ENCODE results near the gene LKAAEAR1. TPM values are rescaled to one million over a fixed set of nuclear protein-coding genes. Genes with fewer than 3 reads are reported as not detected.

Gene LKAAEAR1
- total and polyA plus RNA-seq, 9 of the 15 experiments (the other 6 are each of a cell fraction or from before 2014, with no cell fraction given) = not detected

DNA sequence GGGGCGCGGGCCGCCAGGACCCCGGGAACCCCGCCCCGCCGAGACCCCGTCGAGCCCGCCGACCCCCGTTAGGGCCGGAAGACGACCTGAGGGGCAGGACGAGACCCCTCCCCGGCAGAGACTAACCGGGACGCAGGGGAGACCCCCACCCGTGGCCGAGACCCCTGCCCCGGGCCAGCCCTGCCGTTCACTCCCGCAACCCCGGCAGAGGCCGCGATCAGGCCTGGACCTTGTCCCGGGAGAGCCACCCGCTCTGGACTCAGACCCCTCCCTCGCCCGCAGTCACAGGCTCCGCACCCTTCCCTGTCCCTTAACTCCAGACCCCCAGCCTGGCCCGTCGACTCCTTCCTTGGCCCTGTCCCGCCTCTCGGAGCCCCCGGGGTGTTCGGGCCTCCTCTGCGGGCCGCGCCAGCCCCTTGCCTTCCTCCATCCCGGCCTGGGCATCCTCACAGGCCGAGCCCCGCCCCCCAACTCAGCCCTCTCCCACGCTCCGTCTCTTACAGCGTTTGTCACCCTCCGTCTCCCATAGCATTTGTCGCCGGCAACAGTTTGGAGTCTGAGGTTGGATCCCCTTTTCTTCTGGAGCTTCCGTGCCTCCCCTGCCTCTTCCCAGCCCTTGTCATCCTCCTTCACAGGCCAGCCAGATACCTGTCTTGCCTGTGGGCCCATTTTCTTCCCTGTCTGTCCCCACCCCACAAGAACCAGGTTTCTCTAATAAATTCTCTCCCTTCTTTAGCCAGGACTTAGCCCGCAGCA is 20.6 kb downstream of the LKAAEAR1 start (continued):
- TF ChIP-seq, protein P1, sequence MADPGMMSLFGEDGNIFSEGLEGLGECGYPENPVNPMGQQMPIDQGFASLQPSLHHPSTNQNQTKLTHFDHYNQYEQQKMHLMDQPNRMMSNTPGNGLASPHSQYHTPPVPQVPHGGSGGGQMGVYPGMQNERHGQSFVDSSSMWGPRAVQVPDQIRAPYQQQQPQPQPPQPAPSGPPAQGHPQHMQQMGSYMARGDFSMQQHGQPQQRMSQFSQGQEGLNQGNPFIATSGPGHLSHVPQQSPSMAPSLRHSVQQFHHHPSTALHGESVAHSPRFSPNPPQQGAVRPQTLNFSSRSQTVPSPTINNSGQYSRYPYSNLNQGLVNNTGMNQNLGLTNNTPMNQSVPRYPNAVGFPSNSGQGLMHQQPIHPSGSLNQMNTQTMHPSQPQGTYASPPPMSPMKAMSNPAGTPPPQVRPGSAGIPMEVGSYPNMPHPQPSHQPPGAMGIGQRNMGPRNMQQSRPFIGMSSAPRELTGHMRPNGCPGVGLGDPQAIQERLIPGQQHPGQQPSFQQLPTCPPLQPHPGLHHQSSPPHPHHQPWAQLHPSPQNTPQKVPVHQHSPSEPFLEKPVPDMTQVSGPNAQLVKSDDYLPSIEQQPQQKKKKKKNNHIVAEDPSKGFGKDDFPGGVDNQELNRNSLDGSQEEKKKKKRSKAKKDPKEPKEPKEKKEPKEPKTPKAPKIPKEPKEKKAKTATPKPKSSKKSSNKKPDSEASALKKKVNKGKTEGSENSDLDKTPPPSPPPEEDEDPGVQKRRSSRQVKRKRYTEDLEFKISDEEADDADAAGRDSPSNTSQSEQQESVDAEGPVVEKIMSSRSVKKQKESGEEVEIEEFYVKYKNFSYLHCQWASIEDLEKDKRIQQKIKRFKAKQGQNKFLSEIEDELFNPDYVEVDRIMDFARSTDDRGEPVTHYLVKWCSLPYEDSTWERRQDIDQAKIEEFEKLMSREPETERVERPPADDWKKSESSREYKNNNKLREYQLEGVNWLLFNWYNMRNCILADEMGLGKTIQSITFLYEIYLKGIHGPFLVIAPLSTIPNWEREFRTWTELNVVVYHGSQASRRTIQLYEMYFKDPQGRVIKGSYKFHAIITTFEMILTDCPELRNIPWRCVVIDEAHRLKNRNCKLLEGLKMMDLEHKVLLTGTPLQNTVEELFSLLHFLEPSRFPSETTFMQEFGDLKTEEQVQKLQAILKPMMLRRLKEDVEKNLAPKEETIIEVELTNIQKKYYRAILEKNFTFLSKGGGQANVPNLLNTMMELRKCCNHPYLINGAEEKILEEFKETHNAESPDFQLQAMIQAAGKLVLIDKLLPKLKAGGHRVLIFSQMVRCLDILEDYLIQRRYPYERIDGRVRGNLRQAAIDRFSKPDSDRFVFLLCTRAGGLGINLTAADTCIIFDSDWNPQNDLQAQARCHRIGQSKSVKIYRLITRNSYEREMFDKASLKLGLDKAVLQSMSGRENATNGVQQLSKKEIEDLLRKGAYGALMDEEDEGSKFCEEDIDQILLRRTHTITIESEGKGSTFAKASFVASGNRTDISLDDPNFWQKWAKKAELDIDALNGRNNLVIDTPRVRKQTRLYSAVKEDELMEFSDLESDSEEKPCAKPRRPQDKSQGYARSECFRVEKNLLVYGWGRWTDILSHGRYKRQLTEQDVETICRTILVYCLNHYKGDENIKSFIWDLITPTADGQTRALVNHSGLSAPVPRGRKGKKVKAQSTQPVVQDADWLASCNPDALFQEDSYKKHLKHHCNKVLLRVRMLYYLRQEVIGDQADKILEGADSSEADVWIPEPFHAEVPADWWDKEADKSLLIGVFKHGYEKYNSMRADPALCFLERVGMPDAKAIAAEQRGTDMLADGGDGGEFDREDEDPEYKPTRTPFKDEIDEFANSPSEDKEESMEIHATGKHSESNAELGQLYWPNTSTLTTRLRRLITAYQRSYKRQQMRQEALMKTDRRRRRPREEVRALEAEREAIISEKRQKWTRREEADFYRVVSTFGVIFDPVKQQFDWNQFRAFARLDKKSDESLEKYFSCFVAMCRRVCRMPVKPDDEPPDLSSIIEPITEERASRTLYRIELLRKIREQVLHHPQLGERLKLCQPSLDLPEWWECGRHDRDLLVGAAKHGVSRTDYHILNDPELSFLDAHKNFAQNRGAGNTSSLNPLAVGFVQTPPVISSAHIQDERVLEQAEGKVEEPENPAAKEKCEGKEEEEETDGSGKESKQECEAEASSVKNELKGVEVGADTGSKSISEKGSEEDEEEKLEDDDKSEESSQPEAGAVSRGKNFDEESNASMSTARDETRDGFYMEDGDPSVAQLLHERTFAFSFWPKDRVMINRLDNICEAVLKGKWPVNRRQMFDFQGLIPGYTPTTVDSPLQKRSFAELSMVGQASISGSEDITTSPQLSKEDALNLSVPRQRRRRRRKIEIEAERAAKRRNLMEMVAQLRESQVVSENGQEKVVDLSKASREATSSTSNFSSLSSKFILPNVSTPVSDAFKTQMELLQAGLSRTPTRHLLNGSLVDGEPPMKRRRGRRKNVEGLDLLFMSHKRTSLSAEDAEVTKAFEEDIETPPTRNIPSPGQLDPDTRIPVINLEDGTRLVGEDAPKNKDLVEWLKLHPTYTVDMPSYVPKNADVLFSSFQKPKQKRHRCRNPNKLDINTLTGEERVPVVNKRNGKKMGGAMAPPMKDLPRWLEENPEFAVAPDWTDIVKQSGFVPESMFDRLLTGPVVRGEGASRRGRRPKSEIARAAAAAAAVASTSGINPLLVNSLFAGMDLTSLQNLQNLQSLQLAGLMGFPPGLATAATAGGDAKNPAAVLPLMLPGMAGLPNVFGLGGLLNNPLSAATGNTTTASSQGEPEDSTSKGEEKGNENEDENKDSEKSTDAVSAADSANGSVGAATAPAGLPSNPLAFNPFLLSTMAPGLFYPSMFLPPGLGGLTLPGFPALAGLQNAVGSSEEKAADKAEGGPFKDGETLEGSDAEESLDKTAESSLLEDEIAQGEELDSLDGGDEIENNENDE (IDR thresholded peaks at IDR 0.05; ENCODE audit: low read depth, low read length) = no peak
- no peak for TF ChIP-seq KDM1A (IDR thresholded peaks at IDR 0.05)
- TF ChIP-seq ZBTB7A (IDR thresholded peaks at IDR 0.05; ENCODE audit: borderline replicate concordance, control insufficient read depth, low read depth, low read length) = 0 out of 2 replicates have a peak, but pooled peaks have one; percentile 10
- no peak for TF ChIP-seq ZFPM2 (CRISPR knock-in tag; IDR thresholded peaks at IDR 0.05)
- TF ChIP-seq HOXB6 (CRISPR knock-in tag; IDR thresholded peaks at IDR 0.05; ENCODE audit: borderline replicate concordance) = no peak
- no peak for TF ChIP-seq JUN (IDR thresholded peaks at IDR 0.05; ENCODE audit: borderline replicate concordance, low read depth, low read length)
- TF ChIP-seq JUN (CRISPR knock-in tag; IDR thresholded peaks at IDR 0.05; ENCODE audit: borderline replicate concordance) = 0 out of 2 replicates have a peak, but pooled peaks have one; percentile 41
- TF ChIP-seq RFX1 (IDR thresholded peaks at IDR 0.05) = no peak
- no peak for TF ChIP-seq TEAD4 (IDR thresholded peaks at IDR 0.05; ENCODE audit: low read length)
- TF ChIP-seq TEAD4 (CRISPR knock-in tag; IDR thresholded peaks at IDR 0.05; ENCODE audit: borderline replicate concordance) = 0 out of 2 replicates have a peak, but pooled peaks have one; percentile 14
- TF ChIP-seq KDM5B (IDR thresholded peaks at IDR 0.05; ENCODE audit: insufficient replicate concordance, low read depth, low read length) = peak; percentile 26
- TF ChIP-seq, protein P2, sequence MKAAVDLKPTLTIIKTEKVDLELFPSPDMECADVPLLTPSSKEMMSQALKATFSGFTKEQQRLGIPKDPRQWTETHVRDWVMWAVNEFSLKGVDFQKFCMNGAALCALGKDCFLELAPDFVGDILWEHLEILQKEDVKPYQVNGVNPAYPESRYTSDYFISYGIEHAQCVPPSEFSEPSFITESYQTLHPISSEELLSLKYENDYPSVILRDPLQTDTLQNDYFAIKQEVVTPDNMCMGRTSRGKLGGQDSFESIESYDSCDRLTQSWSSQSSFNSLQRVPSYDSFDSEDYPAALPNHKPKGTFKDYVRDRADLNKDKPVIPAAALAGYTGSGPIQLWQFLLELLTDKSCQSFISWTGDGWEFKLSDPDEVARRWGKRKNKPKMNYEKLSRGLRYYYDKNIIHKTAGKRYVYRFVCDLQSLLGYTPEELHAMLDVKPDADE (conservative IDR thresholded peaks at IDR 0.05; ENCODE audit: control insufficient read depth, low read depth, low read length) = 0 out of 2 replicates have a peak, but pooled peaks have one; percentile 16
- TF ChIP-seq PURB (CRISPR knock-in tag; IDR thresholded peaks at IDR 0.05; ENCODE audit: low read depth) = no peak

Data from K562 (cell line).